OCI-LY1 (cell line): ENCODE results near the gene NFIL3.

Experiments used
- H2AFZ ChIP-seq: fragments of 200-600 bp; sonication (generic), shearing (Covaris generic); 2 replicates; pipeline ENCODE4 v1.6.0; 2014; ENCODE audit warnings: antibody characterized with exemption, mild to moderate bottlenecking, low read length
- H3F3A ChIP-seq: fragments of 200-600 bp; sonication (generic), shearing (Covaris generic); 2 replicates; pipeline ENCODE4 v1.6.0; 2014; ENCODE audit warnings: mild to moderate bottlenecking, antibody characterized with exemption, low read length, moderate library complexity; ENCODE audit not compliant: insufficient read depth
- H3K27ac ChIP-seq: fragments of 200-600 bp; sonication (generic); 2 replicates; pipeline ENCODE4 v1.5.1; 2014; ENCODE audit warnings: low read length, mixed run types, mild to moderate bottlenecking, low read depth; ENCODE audit not compliant: poor library complexity, severe bottlenecking
- H3K27me3 ChIP-seq: fragments of 200-600 bp; sonication (generic); 2 replicates; pipeline ENCODE4 v1.6.0; 2014; ENCODE audit warnings: antibody characterized with exemption, mild to moderate bottlenecking, low read length, moderate library complexity; ENCODE audit not compliant: insufficient read depth
- H3K36me3 ChIP-seq: fragments of 200-600 bp; sonication (generic); 2 replicates; pipeline ENCODE4 v1.6.1; 2014; ENCODE audit warnings: mild to moderate bottlenecking, antibody characterized with exemption, low read length, moderate library complexity, mixed read lengths; ENCODE audit not compliant: insufficient read depth
- H3K4me1 ChIP-seq: fragments of 200-600 bp; sonication (generic); 2 replicates; pipeline ENCODE4 v1.5.1; 2014; ENCODE audit warnings: mild to moderate bottlenecking, low read length, moderate library complexity; ENCODE audit not compliant: insufficient read depth, severe bottlenecking
- H3K4me2 ChIP-seq: fragments of 200-600 bp; sonication (generic), shearing (Covaris generic); 2 replicates; pipeline ENCODE4 v1.6.1; 2014; ENCODE audit warnings: low read length
- H3K4me3 ChIP-seq: fragments of 200-600 bp; sonication (generic); 2 replicates; pipeline ENCODE4 v1.5.1; 2014; ENCODE audit warnings: low read length, low read depth, mild to moderate bottlenecking, mixed read lengths; ENCODE audit not compliant: poor library complexity, severe bottlenecking
- H3K79me2 ChIP-seq: fragments of 200-600 bp; shearing (Covaris generic); 2 replicates; pipeline ENCODE4 v1.6.1; 2016; ENCODE audit warnings: mixed run types, low read length, mixed read lengths; ENCODE audit not compliant: insufficient read depth
- H3K9ac ChIP-seq: fragments of 200-600 bp; sonication (generic), shearing (Covaris generic); 2 replicates; pipeline ENCODE4 v1.6.1; 2014; ENCODE audit warnings: mild to moderate bottlenecking, low read length, mixed read lengths
- H3K9me2 ChIP-seq: fragments of 200-600 bp; sonication (generic), shearing (Covaris generic); 2 replicates; pipeline ENCODE4 v1.6.1; 2014; ENCODE audit warnings: low read depth, mild to moderate bottlenecking, low read length, mixed read lengths
- H3K9me3 ChIP-seq: fragments of 200-600 bp; shearing (Covaris generic); 2 replicates; pipeline ENCODE4 v1.6.1; 2014; ENCODE audit warnings: low read length, mixed read lengths
- H4K20me1 ChIP-seq: fragments of 200-600 bp; sonication (generic), shearing (Covaris generic); 2 replicates; pipeline ENCODE4 v1.6.0; 2016; ENCODE audit warnings: mild to moderate bottlenecking, low read length; ENCODE audit not compliant: insufficient read depth
- CTCF ChIP-seq: fragments of 200-600 bp; sonication (generic), shearing (Covaris generic); IDR thresholded peaks from 2 replicates; pipeline ENCODE4 v1.5.1; 2017; ENCODE audit warnings: mild to moderate bottlenecking, antibody characterized with exemption, low read length, moderate library complexity, mixed read lengths
- EZH2 ChIP-seq: fragments of 200-600 bp; sonication (generic), shearing (Covaris generic); IDR thresholded peaks from 2 replicates; pipeline ENCODE4 v1.8.0; 2017; ENCODE audit warnings: borderline replicate concordance, mixed run types, mild to moderate bottlenecking, antibody characterized with exemption, low read length, moderate library complexity, mixed read lengths

NFIL3 gene

GRCh38 chr9:91408475-91408874, 15.2 kb downstream of the NFIL3 start:
- no peaks in the 10 kb centered on the region for H3K79me2 ChIP-seq
- no peak overlapping the region for H2AFZ ChIP-seq
- no peaks in the 10 kb centered on the region for H3K4me1 ChIP-seq
- no peaks in the 10 kb centered on the region for H4K20me1 ChIP-seq
- no peaks in the 10 kb centered on the region for H3K27me3 ChIP-seq
- H3K9me3 ChIP-seq = no peaks in the 10 kb centered on the region
- H3F3A ChIP-seq = no peaks in the 10 kb centered on the region
- no peak for TF ChIP-seq EZH2
- TF ChIP-seq CTCF = no peak
- no peaks in the 10 kb centered on the region for H3K9me2 ChIP-seq
- no peak overlapping the region for H3K9ac ChIP-seq
- H3K27ac ChIP-seq = no peak overlapping the region
- H3K36me3 ChIP-seq = no peaks in the 10 kb centered on the region; the same call in 1 of the 2 replicates
- H3K4me3 ChIP-seq = no peak overlapping the region
- H3K4me2 ChIP-seq = no peak overlapping the region

DNA sequence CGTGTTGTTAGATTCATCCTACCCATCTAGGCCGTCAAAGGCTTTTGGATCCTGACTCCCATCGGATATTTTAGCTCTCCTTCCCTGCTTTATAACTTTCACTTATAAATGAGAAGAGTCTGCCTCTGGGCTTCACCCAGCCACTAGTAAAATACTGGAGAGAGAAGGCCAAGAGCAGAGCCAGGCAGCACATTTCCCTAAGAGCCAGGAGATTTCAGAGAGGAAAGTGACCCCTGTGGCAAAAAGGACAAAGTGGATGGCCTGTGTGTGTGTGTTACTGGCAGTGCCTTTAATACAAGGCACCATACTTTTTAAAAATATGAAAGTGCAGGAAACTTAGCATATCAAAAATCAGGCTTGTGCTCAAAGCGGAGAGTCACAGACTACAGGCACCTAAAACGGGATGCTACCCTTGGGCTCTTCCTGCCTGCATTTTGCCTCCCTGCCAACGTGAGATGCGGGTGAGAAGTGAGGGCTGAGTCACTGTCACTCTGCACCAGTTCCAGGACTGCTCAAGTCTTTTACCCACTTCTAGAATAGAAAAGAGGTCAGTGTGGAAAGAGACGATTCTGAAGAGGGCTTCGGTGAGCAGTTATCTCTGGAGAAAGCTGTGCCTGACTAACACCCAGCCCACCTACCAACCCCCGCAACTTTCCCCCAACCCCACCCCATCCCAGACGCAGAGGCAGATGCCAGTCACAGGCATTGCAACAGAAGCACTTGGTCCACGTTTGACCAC, 15.9 kb downstream of the NFIL3 start:
- Histone ChIP-seq H3K27ac (no peak overlapping the region), H3K79me2 (no peaks in the 10 kb centered on the region), H3K9me2 (no peaks in the 10 kb centered on the region), H3F3A (no peaks in the 10 kb centered on the region), H2AFZ (no peak overlapping the region), H3K4me3 (no peak overlapping the region), H3K36me3 (no peaks in the 10 kb centered on the region; the same call in 1 of the 2 replicates), H3K4me1 (no peaks in the 10 kb centered on the region), H3K4me2 (no peak overlapping the region), H3K9me3 (no peaks in the 10 kb centered on the region), H4K20me1 (no peaks in the 10 kb centered on the region), H3K27me3 (no peaks in the 10 kb centered on the region), H3K9ac (no peak overlapping the region)
- TF ChIP-seq EZH2 (no peak), CTCF (no peak)

GRCh38 chr9:91405343-91406077, 18.1 kb downstream of the NFIL3 start:
- no peaks in the 10 kb centered on the region for H3F3A ChIP-seq
- no peaks in the 10 kb centered on the region for H3K4me1 ChIP-seq
- H3K27me3 ChIP-seq = no peaks in the 10 kb centered on the region
- no peak for TF ChIP-seq EZH2
- no peak for TF ChIP-seq CTCF
- H3K36me3 ChIP-seq = no peaks in the 10 kb centered on the region; the same call in 1 of the 2 replicates
- H3K27ac ChIP-seq = no peak overlapping the region
- H3K4me2 ChIP-seq = no peak overlapping the region
- no peaks in the 10 kb centered on the region for H4K20me1 ChIP-seq
- no peaks in the 10 kb centered on the region for H3K9me3 ChIP-seq
- H3K9ac ChIP-seq = no peak overlapping the region
- no peaks in the 10 kb centered on the region for H3K79me2 ChIP-seq
- H3K9me2 ChIP-seq = no peaks in the 10 kb centered on the region
- no peak overlapping the region for H3K4me3 ChIP-seq
- H2AFZ ChIP-seq = no peak overlapping the region
